Smooth muscle cell (in vitro differentiated cells): ENCODE data around the gene GFI1B. TPM values are rescaled to one million over a fixed set of nuclear protein-coding genes. Genes with fewer than 3 reads are reported as not detected.

ENCODE experiments used
- DNase-seq: peaks from one replicate; lab custom pipeline; 2025; ENCODE audit not compliant: unreplicated experiment; lab: John Stamatoyannopoulos, UW
- H2AFZ ChIP-seq: fragments of 200-600 bp; sonication (generic); 2 replicates; pipeline ENCODE4 v1.6.0; 2016; ENCODE audit warnings: antibody characterized with exemption, low read depth, mild to moderate bottlenecking
- H3F3A ChIP-seq: fragments of 200-600 bp; sonication (generic); 2 replicates; pipeline ENCODE4 v1.6.0; 2017; ENCODE audit warnings: antibody characterized with exemption, low read depth
- H3K27ac ChIP-seq: fragments of 200-600 bp; sonication (generic); 2 replicates; pipeline ENCODE4 v1.5.1; 2016; ENCODE audit warnings: low read depth, mild to moderate bottlenecking
- H3K27me3 ChIP-seq: fragments of 200-600 bp; sonication (generic); 2 replicates; pipeline ENCODE4 v1.6.1; 2016; ENCODE audit warnings: low read depth, mild to moderate bottlenecking
- H3K36me3 ChIP-seq: fragments of 200-600 bp; sonication (generic); 2 replicates; pipeline ENCODE4 v1.5.1; 2016; ENCODE audit warnings: low read depth
- H3K4me1 ChIP-seq: fragments of 200-600 bp; sonication (generic); 2 replicates; pipeline ENCODE4 v1.5.1; 2016; ENCODE audit warnings: low read depth
- H3K4me2 ChIP-seq: fragments of 200-600 bp; sonication (generic); 2 replicates; pipeline ENCODE4 v1.6.0; 2016; ENCODE audit warnings: mild to moderate bottlenecking
- H3K4me3 ChIP-seq: fragments of 200-600 bp; sonication (generic); 2 replicates; pipeline ENCODE4 v1.5.1; 2016; ENCODE audit warnings: mild to moderate bottlenecking
- H3K79me2 ChIP-seq: fragments of 200-600 bp; sonication (generic); 2 replicates; pipeline ENCODE4 v1.6.0; 2016; ENCODE audit warnings: low read depth, mild to moderate bottlenecking
- H3K9ac ChIP-seq: fragments of 200-600 bp; sonication (generic); 2 replicates; pipeline ENCODE4 v1.6.0; 2016; ENCODE audit warnings: low read depth
- H3K9me3 ChIP-seq: fragments of 200-600 bp; sonication (generic); replicated peaks from 2 replicates; pipeline ENCODE4 v1.5.1; 2016; ENCODE audit warnings: low read depth
- H4K20me1 ChIP-seq: fragments of 200-600 bp; sonication (generic); 2 replicates; pipeline ENCODE4 v1.6.0; 2016; ENCODE audit warnings: low read depth
- CTCF ChIP-seq: fragments of 200-600 bp; sonication (generic); IDR thresholded peaks from 2 replicates; pipeline ENCODE4 v1.5.1; 2017; ENCODE audit warnings: borderline replicate concordance, mild to moderate bottlenecking, antibody characterized with exemption; ENCODE audit not compliant: insufficient read depth, poor library complexity, severe bottlenecking
- WGBS: methylation state at CpG from one replicate; pipeline ENCODE4 v1.1.7; 2016; ENCODE audit warnings: low lambda C conversion rate; 5-methylcytosine and 5-hydroxymethylcytosine counted together
- polyA plus RNA-seq: library from polyadenylated mRNA; unstranded; fragments of >200 nt; fragmentation: Nextera tagmentation; extraction: Ambion mirVana; gene quantifications from 2 replicates; pipeline ENCODE4 v1.2.1, GENCODE V29; 2016
- total RNA-seq: library from RNA; depleted of rRNA; stranded (reverse); fragments of >200 nt; gene quantifications from 2 replicates; pipeline ENCODE4 v1.2.3, GENCODE V29; 2014

GFI1B gene
- total and polyA plus RNA-seq, 2 experiments from 2014 or later, result not detected

DNA sequence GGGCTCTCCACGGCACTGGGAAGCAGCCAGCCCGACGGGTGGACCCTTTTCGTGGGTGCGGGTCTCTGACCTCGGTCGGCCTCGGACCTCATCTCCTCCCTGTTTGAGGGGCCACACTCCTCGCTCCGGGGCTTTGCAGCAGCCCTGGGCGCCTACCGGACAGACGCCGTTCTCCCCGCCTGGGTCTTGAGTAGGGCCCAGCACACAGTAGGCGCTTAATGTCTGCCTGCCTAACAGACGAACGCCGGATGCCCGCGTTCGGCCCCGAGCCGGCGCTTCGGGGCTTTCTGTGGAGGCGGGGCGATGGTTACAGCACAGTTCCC, 51.5 kb downstream of the GFI1B start:
- peaks cover 4% of the 10 kb centered on the region for H3F3A ChIP-seq
- peak overlapping the region; percentile 86 for H2AFZ ChIP-seq
- H3K36me3 ChIP-seq, result no peaks in the 10 kb centered on the region
- H3K27ac ChIP-seq, result peak overlapping the region; percentile 74
- H3K4me2 ChIP-seq, result peak overlapping the region; percentile 91
- no peaks in the 10 kb centered on the region for H3K9me3 ChIP-seq
- no peak for TF ChIP-seq CTCF
- H3K4me3 ChIP-seq, result peak overlapping the region; percentile 77
- no peak for DNase-seq
- peaks cover 25% of the 10 kb centered on the region for H3K4me1 ChIP-seq
- WGBS, result 2% methylated on average over 28 of the region's 28 CpGs
- H3K79me2 ChIP-seq, result peaks cover 51% of the 10 kb centered on the region
- peaks cover 24% of the 10 kb centered on the region for H4K20me1 ChIP-seq
- peak overlapping the region; percentile 90 for H3K9ac ChIP-seq
- no peaks in the 10 kb centered on the region for H3K27me3 ChIP-seq

- no peaks in the 10 kb centered on the region for H3K36me3 ChIP-seq
- H3K4me3 ChIP-seq, result peak within 1 kb of the TSS; percentile 77
- H4K20me1 ChIP-seq, result peaks cover 30% of the 10 kb centered on the region
- H3F3A ChIP-seq, result peaks cover 4% of the 10 kb centered on the region
- peak within 1 kb of the TSS; percentile 90 for H3K9ac ChIP-seq
- peaks cover 25% of the 10 kb centered on the region for H3K4me1 ChIP-seq
- TF ChIP-seq CTCF, result no peak
- WGBS, result 1% methylated on average over 62 of the region's 63 CpGs
- H3K27me3 ChIP-seq, result no peaks in the 10 kb centered on the region
- peaks cover 56% of the 10 kb centered on the region for H3K79me2 ChIP-seq
- H3K9me3 ChIP-seq, result no peaks in the 10 kb centered on the region
- DNase-seq, result peak; percentile 92
- H3K27ac ChIP-seq, result peak within 1 kb of the TSS; percentile 79
- peak within 1 kb of the TSS; percentile 91 for H3K4me2 ChIP-seq
- peak within 1 kb of the TSS; percentile 86 for H2AFZ ChIP-seq
Observed at GRCh38 chr9:133030317-133031129, 52.0 kb downstream of the GFI1B start, which contains the start of gene GTF3C5. GTF3C5 (plus strand) TSS chr9:133030997; CDS start chr9:133031012, 15 bp downstream.

DNA sequence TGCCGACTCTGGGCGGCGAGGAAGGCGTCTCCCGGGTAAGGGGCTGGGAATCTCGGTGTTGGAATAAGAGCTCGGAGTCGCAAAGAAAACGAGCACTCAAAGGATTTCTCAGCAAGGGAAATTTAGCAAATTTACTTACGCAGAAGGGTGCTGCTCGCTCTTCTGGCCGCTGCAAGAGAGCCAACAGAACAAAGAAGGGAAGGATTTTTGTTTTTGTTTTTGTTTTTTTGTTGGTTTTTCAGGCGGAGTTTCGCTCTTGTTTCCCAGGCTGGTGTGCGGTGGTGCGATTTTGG, 52.6 kb downstream of the GFI1B start:
- Histone ChIP-seq H3K9me3 (no peaks in the 10 kb centered on the region), H3K36me3 (no peaks in the 10 kb centered on the region), H3K4me2 (peak overlapping the region; percentile 85), H3K4me3 (peak overlapping the region; percentile 77), H2AFZ (peak overlapping the region; percentile 64), H3K4me1 (peaks cover 25% of the 10 kb centered on the region), H3K9ac (peak overlapping the region; percentile 86), H4K20me1 (peaks cover 35% of the 10 kb centered on the region), H3K27me3 (no peaks in the 10 kb centered on the region), H3K27ac (peak overlapping the region; percentile 79), H3K79me2 (peaks cover 62% of the 10 kb centered on the region), H3F3A (peaks cover 4% of the 10 kb centered on the region)
- TF ChIP-seq CTCF, result no peak
- WGBS, result under 1% methylated on average over 16 of the region's 16 CpGs
- DNase-seq, result no peak

DNA sequence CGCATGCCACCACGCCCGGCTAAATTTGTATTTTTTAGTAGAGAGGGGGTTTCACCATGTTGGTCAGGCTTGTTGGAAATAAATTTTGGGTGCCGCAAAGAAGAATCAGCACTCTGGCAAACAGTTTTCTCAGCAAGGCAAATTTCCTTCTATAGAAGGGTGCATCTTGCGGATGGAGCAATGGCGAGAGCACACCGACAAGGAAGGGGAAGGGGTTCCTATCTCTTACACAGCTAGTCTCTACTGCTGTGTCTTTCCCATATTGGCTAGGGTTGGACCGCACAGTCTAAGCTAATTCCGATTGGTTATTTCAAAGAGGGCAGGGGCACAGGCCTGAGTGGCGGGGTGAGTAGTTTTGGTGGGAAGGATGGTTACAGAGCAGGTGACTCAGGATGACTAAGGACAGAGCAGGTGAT, 53.0 kb downstream of the GFI1B start:
- no peak for TF ChIP-seq CTCF
- peak overlapping the region; percentile 85 for H3K4me2 ChIP-seq
- H3K4me1 ChIP-seq, result peaks cover 25% of the 10 kb centered on the region
- no peak overlapping the region for H2AFZ ChIP-seq
- H3K9me3 ChIP-seq, result no peaks in the 10 kb centered on the region
- DNase-seq, result no peak
- H3K27ac ChIP-seq, result peak overlapping the region; percentile 79
- H3K4me3 ChIP-seq, result peak overlapping the region; percentile 77
- H3K36me3 ChIP-seq, result no peaks in the 10 kb centered on the region
- H3F3A ChIP-seq, result peaks cover 4% of the 10 kb centered on the region
- peaks cover 66% of the 10 kb centered on the region for H3K79me2 ChIP-seq
- WGBS, result 18% methylated on average over 10 of the region's 10 CpGs
- peaks cover 39% of the 10 kb centered on the region for H4K20me1 ChIP-seq
- H3K27me3 ChIP-seq, result no peaks in the 10 kb centered on the region
- H3K9ac ChIP-seq, result peak overlapping the region; percentile 86
